ENCODE results near the gene ARHGEF25.

DNA sequence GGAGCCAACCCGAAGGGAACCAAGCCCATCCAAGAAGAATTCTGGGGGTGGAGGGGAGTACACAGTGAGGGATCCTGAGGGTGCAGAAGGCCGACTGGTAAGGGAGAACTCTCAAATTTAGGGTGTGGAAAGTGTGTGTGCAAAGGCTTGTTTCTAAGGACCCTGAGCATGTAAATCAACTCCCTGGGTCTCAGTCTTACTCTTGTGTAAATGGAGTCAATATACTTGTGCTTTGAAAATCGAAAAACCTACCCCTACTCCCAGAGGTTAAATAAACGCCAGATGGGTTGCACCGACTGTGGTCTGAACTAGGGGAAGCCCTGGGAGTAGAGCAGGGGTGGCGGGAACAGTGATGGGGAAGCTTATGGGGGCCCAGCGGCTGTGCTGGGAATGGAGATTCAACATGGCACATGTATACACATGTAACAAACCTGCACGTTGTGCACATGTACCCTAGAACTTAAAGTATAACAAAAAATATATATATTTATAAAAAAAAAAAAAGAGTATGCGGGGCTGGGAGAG, 15.7 kb downstream of the ARHGEF25 start:
- TF ChIP-seq, protein P1, sequence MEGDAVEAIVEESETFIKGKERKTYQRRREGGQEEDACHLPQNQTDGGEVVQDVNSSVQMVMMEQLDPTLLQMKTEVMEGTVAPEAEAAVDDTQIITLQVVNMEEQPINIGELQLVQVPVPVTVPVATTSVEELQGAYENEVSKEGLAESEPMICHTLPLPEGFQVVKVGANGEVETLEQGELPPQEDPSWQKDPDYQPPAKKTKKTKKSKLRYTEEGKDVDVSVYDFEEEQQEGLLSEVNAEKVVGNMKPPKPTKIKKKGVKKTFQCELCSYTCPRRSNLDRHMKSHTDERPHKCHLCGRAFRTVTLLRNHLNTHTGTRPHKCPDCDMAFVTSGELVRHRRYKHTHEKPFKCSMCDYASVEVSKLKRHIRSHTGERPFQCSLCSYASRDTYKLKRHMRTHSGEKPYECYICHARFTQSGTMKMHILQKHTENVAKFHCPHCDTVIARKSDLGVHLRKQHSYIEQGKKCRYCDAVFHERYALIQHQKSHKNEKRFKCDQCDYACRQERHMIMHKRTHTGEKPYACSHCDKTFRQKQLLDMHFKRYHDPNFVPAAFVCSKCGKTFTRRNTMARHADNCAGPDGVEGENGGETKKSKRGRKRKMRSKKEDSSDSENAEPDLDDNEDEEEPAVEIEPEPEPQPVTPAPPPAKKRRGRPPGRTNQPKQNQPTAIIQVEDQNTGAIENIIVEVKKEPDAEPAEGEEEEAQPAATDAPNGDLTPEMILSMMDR (conservative IDR thresholded peaks at IDR 0.05; ENCODE audit: low read depth, low read length): no peak
- TF ChIP-seq EZH2 (IDR thresholded peaks at IDR 0.05; ENCODE audit: borderline replicate concordance, low read depth, low read length, poor library complexity, severe bottlenecking): no peak
